ENCODE measurements around the gene RAET1L.
A peak's percentile ranks its signal among the peaks of the same experiment; 100 is the strongest.
"Not testable (repeated sequence)": the region's sequence is repeated elsewhere in the genome, so short reads cannot be mapped to it uniquely, and the experiment has no call there.

The RAET1L gene, protein sequence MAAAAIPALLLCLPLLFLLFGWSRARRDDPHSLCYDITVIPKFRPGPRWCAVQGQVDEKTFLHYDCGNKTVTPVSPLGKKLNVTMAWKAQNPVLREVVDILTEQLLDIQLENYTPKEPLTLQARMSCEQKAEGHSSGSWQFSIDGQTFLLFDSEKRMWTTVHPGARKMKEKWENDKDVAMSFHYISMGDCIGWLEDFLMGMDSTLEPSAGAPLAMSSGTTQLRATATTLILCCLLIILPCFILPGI

DNA sequence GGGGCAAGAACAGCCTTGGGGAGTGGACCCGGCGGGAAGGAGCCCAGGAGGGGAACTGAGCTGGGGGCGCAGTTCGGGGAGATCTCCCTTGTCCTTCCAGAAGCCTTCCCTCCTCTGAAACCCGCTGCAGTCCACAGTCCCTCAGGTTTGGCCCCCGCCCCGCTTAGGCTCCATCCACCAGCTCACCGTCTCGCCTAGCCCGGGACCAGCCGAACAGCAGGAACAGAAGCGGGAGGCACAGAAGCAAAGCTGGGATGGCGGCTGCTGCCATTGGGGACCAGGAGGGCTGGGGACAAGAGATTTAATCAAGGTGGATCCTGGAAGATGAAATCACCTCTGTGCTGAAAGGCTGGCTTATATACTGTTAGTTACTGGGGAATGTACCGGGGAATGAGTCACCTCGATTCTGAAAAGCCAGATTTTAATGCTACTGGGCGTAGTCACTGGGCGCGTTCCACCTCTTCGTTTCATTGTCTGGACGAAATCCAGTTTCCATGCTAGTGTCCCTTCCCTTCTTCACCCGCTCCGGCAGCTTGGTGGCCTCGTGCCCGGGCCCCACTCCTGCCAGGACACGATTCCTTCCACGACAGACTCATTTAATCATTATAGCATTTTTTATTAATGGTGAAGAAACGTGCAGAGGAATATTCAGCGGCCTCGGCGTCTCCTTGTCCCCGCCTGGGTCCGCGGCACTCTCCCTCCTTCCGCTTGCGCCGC lies at the start of gene RAET1L:
TSS of gene RAET1L (minus strand) at position 332 of the 717 bp plus-strand sequence. CDS start at position 271, 61 bp downstream.
- no peak for DNase-seq (ENCODE audit: low spot score)

DNA sequence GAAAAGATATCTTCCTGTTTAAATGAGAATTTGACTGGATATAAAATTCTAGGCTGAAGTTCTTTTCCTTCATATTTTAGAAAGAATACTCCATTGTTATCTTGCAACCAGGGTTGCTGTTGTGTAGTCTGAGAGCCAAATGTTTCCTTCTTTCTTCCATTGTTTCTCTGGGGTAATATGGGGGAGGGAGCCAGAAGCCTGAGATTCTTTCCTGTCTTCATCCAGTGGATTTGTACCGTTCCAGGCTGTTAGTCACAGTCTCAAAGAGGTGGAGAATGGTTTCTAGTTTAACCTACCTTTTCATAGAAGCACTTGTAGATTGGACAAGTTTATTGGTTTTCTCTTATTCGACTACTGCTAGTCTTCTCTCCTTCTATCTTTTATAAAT lies 49.7 kb upstream of the RAET1L start:
- DNase-seq (ENCODE audit: low spot score), result no peak

GRCh38 chr6:150074396-150075033 lies 49.2 kb upstream of the RAET1L start:
- not testable (repeated sequence) for DNase-seq (ENCODE audit: low spot score)

- no peak for DNase-seq (ENCODE audit: low spot score)
These were observed 46.9 kb upstream of the RAET1L start for GRCh38 chr6:150072201-150072600.

- DNase-seq (ENCODE audit: low spot score), result no peak
These were observed 45.0 kb upstream of the RAET1L start for GRCh38 chr6:150070236-150070818.

DNA sequence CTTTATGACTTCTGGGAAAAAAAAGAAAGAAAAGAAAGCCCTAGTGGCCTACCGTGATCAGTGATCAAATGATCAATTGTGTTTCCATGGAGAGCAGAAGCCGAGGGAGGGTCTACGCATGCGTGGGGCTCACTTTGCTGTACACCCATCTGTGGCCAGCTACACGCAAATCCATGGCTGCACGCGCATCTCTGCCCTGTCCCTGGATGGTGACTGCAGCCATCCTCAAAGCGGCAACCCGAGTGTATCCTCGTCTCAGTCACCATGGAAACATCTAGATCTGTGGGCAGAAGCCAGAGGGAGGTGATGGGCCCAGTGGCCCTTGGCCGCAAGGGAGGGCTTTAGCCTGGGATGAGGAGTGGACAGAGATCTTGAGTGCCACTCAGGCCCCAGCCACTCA lies 44.4 kb upstream of the RAET1L start:
- no peak for DNase-seq (ENCODE audit: low spot score)

- DNase-seq (ENCODE audit: low spot score), result peak; percentile 39
These were observed 43.7 kb upstream of the RAET1L start, which contains the start of gene ULBP3 for GRCh38 chr6:150068720-150069648. TSS of gene ULBP3 (minus strand) at chr6:150069121. CDS start at chr6:150069066, 55 bp downstream.

- no peak for DNase-seq (ENCODE audit: low spot score)
These were observed 42.8 kb upstream of the RAET1L start for GRCh38 chr6:150068151-150068550.

DNA sequence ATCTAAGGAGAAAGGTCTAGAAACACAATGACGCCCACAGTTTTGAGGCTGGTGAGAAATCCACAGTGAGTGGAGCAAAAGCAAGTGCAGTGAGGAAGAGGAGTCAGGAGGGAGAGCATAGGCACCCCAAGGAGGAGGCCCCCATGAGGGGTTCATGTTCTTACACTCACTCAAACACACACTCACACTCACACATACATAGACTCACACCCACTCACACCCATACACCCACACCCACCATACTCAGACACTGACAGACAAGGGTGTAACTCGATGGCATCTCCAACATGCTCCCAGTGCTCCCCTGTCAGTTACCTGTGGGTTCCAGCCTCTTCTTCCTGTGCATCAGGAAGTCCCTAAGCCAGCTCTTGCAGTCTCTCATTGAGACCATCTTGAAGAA lies 39.8 kb upstream of the RAET1L start:
- no peak for DNase-seq (ENCODE audit: low spot score)

DNA sequence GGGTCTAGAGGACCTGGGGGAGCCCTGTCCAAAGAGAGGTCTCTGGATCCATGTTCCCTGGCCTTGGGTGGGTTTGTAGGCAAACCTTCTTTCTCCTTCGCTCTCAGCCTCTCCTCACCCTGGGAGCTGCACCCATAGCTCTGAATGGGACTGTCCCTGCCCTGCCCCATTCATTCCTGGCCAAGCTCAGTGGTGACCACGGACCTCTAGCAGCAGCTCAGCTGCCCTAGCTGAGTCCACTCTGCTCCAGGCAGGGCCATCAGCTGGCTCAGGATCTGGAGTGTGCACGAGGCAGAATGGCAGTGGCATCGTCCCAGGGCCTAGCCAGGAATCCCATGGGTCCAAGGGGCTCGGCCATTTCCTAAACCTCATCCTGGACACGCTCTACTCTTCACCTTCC lies 38.3 kb upstream of the RAET1L start:
- DNase-seq (ENCODE audit: low spot score), result no peak

DNA sequence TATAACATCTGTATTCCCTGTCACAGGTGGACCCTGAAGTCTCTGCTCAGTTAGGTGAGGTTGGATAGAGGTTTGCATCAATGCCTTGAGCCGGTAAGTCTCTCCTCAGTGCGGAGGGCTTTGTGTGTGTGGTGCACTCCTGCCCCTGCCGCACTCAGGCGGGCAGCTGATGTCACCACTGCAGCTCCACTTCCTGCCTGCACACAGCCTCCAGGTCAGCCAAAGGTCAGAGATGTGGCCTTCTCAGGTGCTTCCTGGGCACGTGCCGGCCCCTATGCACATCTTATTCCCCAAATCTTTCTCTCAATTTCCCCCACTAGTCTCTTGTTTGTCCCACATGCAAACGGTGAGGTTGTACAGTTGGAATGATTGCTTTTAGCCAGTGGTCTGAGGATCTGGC lies 34.6 kb upstream of the RAET1L start:
- DNase-seq (ENCODE audit: low spot score), result not testable (repeated sequence)

DNA sequence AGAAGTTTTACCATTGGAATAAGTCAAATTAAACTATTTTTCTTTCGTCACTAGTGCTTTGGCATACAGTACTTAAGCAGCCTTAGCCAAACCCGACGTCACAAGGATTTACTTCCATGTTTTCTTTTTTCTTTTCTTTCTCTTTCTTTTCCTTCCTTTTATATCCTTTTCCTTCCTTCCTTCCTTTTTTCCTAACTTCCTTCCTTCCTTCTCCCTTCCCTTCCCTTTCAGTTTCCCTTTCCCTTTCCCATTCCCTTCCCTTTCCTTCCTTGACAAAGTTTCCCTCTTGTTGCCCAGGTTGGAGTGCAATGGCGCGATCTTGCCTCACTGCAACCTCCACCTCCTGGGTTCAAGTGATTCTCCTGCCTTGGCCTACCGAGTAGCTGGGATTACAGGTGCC lies 33.7 kb upstream of the RAET1L start:
- DNase-seq (ENCODE audit: low spot score), result no peak

DNA sequence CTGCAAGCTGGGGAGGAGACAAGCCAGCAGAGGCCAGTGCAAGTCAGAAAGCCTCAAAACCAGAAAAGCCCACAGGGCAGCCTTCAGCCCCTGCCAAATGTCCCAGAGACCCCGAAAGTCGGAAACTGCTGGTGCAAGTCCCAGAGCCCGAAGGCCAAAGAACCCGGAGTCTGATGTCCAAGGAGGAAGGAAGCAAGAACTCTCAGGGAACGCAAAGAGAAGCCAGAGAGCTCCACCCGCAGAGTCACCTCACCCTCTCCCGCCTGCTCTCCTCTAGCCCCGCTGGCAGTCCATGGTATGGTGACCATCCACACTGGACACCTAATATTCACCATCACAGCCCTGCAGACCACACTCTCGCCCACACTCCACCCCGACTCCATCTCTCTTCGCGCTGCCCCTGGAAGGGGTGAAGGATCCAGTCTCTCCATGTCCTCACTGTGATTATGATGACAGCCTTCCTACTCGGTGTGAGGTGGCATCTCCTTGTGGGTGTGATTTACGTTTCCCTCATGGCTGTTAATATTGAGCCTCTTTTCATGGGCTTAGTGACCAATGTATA lies 33.0 kb upstream of the RAET1L start:
- no peak for DNase-seq (ENCODE audit: low spot score)

GRCh38 chr6:150057501-150057951 lies 32.2 kb upstream of the RAET1L start:
- DNase-seq (ENCODE audit: low spot score), result no peak

DNA sequence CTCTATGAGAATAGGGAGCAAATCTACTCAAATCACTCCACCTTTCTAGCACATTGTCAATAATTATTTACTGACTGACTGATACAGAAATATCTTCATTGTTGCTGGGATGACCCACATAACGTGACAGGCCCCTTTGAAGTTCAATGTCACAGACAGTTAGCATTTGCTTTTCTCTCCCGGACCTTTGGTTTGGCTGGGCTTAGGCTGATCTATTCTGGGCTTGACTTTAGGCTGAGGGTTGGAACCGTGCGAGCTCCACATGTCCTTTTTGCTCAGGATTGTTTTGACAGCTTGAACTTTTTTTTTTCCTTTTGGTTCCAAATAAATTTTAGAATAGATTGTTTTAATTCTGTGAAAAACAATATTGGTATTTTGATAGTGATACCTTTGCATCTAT lies 31.6 kb upstream of the RAET1L start:
- DNase-seq (ENCODE audit: low spot score), result no peak

- DNase-seq (ENCODE audit: low spot score), result no peak
These were observed 30.8 kb upstream of the RAET1L start for GRCh38 chr6:150056156-150056555.

DNA sequence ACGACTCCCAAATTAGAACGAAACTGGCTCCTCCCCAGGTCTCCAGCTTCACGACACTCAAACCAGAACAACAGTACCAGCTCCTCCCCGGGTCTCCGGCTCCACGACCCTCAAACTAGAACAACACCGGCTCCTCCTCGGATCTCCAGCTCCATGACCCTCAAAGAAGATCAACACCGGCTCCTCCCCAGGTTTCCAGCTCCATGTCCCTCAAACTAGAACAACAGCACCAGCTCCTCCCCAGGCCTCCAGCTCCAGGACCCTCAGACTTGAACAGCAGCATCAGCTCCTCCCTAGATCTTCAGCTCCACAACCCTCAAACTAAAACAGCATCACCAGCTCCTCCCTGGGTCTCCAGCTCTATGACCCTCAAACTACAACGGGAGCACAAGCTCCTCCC lies 29.8 kb upstream of the RAET1L start:
- no peak for DNase-seq (ENCODE audit: low spot score)

- no peak for DNase-seq (ENCODE audit: low spot score)
These were observed 28.1 kb upstream of the RAET1L start for GRCh38 chr6:150053450-150053849.

- DNase-seq (ENCODE audit: low spot score), result no peak
These were observed 25.5 kb upstream of the RAET1L start for GRCh38 chr6:150050846-150051245.

DNA sequence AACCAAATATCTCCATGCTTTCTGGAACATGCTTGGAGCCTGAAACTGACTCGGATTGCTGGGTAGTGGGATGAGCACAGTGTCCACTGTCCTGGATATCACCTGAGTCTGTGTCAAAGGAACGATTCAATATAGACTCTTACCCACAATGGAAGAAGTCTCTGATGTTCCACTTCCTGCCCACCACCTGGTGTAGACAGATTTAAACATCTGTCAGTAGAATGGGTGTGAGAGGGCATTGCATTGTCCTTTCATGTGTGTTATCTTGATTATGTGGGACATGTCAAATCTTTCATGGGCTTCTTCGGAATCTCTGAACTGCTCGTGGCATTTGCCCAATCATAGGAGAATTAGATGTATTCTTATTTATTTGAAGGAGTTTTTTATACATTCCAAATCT lies 22.8 kb upstream of the RAET1L start:
- no peak for DNase-seq (ENCODE audit: low spot score)

DNA sequence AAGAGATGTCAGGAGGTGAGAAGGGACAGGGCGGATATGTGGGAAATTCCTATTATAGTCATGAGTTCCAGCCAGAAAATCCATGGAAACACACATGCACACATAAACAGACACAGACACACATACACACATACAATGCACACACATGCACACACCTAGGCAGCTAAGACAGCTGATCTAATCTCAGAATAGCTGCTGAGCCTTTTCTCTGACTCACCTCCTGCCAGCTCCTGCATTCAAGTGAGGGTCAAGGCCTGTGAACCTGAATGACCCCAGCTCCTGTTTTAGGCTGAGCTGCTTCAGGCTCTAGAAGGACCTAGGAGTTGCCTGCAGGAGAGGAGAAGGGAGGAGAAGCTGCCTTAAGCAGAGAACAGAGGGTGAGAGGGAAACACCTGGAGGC lies 21.6 kb upstream of the RAET1L start:
- no peak for DNase-seq (ENCODE audit: low spot score)

Measured in putamen (tissue), 1 donor.